Neutrophil (primary cell): ENCODE measurements around the gene TENM4.

Experiments
- H3K27ac ChIP-seq: fragments of 200-600 bp; sonication (generic); 2 replicates; pipeline ENCODE4 v1.5.1; 2016; ENCODE audit warnings: mild to moderate bottlenecking, moderate library complexity
- H3K27me3 ChIP-seq: fragments of 200-600 bp; sonication (generic); 2 replicates; pipeline ENCODE4 v1.6.0; 2016; ENCODE audit warnings: mild to moderate bottlenecking
- H3K36me3 ChIP-seq: fragments of 200-600 bp; sonication (generic); 2 replicates; pipeline ENCODE4 v1.5.1; 2017
- H3K4me1 ChIP-seq, 2 experiments: fragments of 200-600 bp in 1 of 2; sonication (generic) in 1 of 2; 1 replicate in 1 of 2; 2 replicates in 1 of 2; pipeline versions ENCODE4 v1.5.1 to v1.6.1; 2013 to 2016; ENCODE audit warnings: low read depth in 1 of 2, low read length in 1 of 2, mild to moderate bottlenecking in 1 of 2, moderate library complexity in 1 of 2; ENCODE audit not compliant: control insufficient read depth in 1 of 2, insufficient read depth in 1 of 2
- H3K4me3 ChIP-seq, 2 experiments: fragments of 200-600 bp in 1 of 2; sonication (generic) in 1 of 2; 1 replicate in 1 of 2; 2 replicates in 1 of 2; pipeline ENCODE4 v1.5.1; 2013 to 2016; ENCODE audit warnings: low read depth in 1 of 2, low read length in 1 of 2, mild to moderate bottlenecking in 1 of 2, moderate library complexity in 1 of 2
- H3K9me3 ChIP-seq: fragments of 200-600 bp; sonication (generic); 2 replicates; pipeline ENCODE4 v1.5.1; 2016
- TF ChIP-seq, protein P1 (sequence below): fragments of 200-600 bp; sonication (generic); IDR thresholded peaks from 2 replicates; pipeline ENCODE4 v1.5.1; 2016; ENCODE audit warnings: antibody characterized with exemption

Gene TENM4

GRCh38 chr11:79374727-79375126 is 66.1 kb downstream of the TENM4 start:
- TF ChIP-seq, protein P1, sequence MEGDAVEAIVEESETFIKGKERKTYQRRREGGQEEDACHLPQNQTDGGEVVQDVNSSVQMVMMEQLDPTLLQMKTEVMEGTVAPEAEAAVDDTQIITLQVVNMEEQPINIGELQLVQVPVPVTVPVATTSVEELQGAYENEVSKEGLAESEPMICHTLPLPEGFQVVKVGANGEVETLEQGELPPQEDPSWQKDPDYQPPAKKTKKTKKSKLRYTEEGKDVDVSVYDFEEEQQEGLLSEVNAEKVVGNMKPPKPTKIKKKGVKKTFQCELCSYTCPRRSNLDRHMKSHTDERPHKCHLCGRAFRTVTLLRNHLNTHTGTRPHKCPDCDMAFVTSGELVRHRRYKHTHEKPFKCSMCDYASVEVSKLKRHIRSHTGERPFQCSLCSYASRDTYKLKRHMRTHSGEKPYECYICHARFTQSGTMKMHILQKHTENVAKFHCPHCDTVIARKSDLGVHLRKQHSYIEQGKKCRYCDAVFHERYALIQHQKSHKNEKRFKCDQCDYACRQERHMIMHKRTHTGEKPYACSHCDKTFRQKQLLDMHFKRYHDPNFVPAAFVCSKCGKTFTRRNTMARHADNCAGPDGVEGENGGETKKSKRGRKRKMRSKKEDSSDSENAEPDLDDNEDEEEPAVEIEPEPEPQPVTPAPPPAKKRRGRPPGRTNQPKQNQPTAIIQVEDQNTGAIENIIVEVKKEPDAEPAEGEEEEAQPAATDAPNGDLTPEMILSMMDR: no peak
- H3K9me3 ChIP-seq: no peaks in the 10 kb centered on the region
- no peaks in the 10 kb centered on the region for H3K36me3 ChIP-seq
- H3K4me1 ChIP-seq: no peaks in the 10 kb centered on the region
- H3K4me3 ChIP-seq: no peak overlapping the region
- no peak overlapping the region for H3K27ac ChIP-seq
- peaks cover 14% of the 10 kb centered on the region for H3K27me3 ChIP-seq

GRCh38 chr11:79371724-79372123 is 69.1 kb downstream of the TENM4 start:
- H3K27me3 ChIP-seq: peaks cover 14% of the 10 kb centered on the region
- H3K4me3 ChIP-seq: no peak overlapping the region
- TF ChIP-seq, protein P1: no peak
- H3K27ac ChIP-seq: no peak overlapping the region
- H3K4me1 ChIP-seq: no peaks in the 10 kb centered on the region
- no peaks in the 10 kb centered on the region for H3K36me3 ChIP-seq
- H3K9me3 ChIP-seq: no peaks in the 10 kb centered on the region

DNA sequence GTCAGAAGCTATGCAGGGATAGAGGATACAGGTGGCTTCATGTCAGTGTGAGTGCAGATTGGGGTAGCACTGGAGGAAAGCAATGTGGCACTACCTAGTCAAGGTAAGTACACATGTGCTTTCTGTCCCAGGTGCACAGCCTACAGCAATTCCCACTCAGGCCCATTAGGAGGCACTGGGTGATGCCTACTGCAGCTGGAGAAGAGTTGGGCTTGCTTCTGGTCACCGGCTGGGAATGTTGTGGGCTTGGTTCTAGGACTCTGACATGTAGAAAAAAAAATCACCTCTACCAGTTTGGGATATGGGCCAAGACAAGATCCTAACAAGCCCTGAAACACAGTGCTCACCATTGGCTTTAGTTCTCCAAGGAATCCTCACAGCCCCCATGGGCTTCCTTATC is 69.7 kb downstream of the TENM4 start:
- no peak overlapping the region for H3K4me3 ChIP-seq
- H3K36me3 ChIP-seq: no peaks in the 10 kb centered on the region
- H3K4me1 ChIP-seq: no peaks in the 10 kb centered on the region
- no peaks in the 10 kb centered on the region for H3K9me3 ChIP-seq
- TF ChIP-seq, protein P1: no peak
- H3K27me3 ChIP-seq: peaks cover 14% of the 10 kb centered on the region
- no peak overlapping the region for H3K27ac ChIP-seq

DNA sequence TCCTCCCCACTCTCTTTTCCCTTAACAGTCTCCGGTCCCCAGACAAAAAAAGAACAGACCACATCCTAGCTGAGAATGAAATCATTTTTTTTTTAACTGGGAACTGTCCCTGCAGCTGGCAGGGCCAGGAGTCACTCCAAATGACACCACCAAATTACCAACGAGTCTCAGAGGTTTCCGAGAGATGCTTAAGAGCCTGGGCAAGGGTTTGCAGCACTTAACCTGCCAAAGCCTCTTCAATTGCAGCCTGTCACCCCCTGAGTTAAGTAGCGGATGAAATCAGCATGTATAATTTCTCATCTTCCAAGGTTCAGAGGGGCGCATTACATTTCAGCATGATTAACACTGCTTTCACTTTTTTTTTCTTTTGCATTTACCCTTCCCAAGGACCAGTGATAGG is 71.8 kb downstream of the TENM4 start:
- H3K27ac ChIP-seq: no peak overlapping the region
- no peaks in the 10 kb centered on the region for H3K27me3 ChIP-seq
- no peak overlapping the region for H3K4me3 ChIP-seq
- no peaks in the 10 kb centered on the region for H3K9me3 ChIP-seq
- H3K4me1 ChIP-seq: no peaks in the 10 kb centered on the region
- TF ChIP-seq, protein P1: no peak
- H3K36me3 ChIP-seq: no peaks in the 10 kb centered on the region

GRCh38 chr11:79367844-79368243 is 73.0 kb downstream of the TENM4 start:
- no peaks in the 10 kb centered on the region for H3K36me3 ChIP-seq
- H3K9me3 ChIP-seq: no peaks in the 10 kb centered on the region
- no peak overlapping the region for H3K4me3 ChIP-seq
- no peak overlapping the region for H3K27ac ChIP-seq
- TF ChIP-seq, protein P1: no peak
- H3K4me1 ChIP-seq: no peaks in the 10 kb centered on the region
- H3K27me3 ChIP-seq: no peaks in the 10 kb centered on the region

DNA sequence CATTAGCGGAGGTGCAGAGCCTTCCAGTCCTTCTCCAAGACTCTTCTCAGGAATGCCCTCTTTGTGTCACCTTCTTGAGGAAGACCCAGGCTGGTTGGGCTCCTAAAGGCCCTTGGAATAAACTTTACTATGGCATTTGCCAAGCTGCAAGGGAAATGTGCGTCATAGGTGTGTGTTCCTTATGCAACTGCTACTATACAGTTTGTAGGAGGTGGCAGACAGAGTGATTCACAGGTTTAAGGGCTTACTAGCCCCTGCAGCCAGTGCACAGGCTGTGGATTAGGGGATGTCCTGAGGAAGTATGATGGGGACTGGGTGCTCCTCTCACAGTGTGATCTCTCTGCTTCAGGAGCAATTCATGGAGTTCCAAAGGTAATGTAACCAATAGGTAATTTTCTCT is 74.6 kb downstream of the TENM4 start:
- Histone ChIP-seq H3K9me3 (no peaks in the 10 kb centered on the region), H3K4me3 (no peak overlapping the region), H3K4me1 (no peaks in the 10 kb centered on the region), H3K27me3 (no peaks in the 10 kb centered on the region), H3K36me3 (no peaks in the 10 kb centered on the region), H3K27ac (no peak overlapping the region)
- TF ChIP-seq, protein P1: no peak
